ENCODE results near the gene WDR17.

The WDR17 gene

DNA sequence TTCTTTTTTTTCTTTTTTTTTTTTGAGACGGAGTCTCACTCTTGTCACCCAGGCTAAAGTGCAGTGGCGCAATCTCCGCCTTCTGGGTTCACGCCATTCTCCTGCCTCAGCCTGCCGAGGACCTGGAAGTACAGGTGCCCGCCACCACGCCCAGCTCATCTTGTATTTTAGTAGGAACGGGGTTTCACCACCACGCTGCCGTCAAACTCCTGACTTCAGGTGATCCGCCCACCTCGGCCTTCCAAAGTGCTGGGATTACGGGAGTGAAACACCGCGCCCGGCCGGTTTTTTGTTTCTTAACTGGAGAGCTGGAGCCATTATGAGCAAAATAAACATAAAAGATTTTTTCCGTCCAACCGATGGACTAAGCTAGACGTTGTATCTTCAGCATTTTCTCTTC, 1.9 kb upstream of the WDR17 start:
- no peak for TF ChIP-seq CTCF (IDR thresholded peaks at IDR 0.05; ENCODE audit: low read depth, low read length)
- TF ChIP-seq MYC (IDR thresholded peaks at IDR 0.05; ENCODE audit: low read depth, low read length) = no peak

GRCh38 chr4:176064539-176064938, 1.1 kb upstream of the WDR17 start:
- H3K4me3 ChIP-seq (ENCODE audit: low read depth, low read length) = no peak overlapping the region
- TF ChIP-seq CTCF (IDR thresholded peaks at IDR 0.05; ENCODE audit: low read depth, low read length) = no peak
- no peak for TF ChIP-seq MYC (IDR thresholded peaks at IDR 0.05; ENCODE audit: low read depth, low read length)
- TF ChIP-seq POLR2A (IDR thresholded peaks at IDR 0.05; ENCODE audit: extremely low read depth, insufficient read length) = no peak
- no peak for DNase-seq (ENCODE audit: low read depth)

More for the DNA sequence above, 1.9 kb upstream of the WDR17 start:
- no peak for DNase-seq (ENCODE audit: low read depth)
- no peak overlapping the region for H3K4me3 ChIP-seq (ENCODE audit: low read depth, low read length)

GRCh38 chr4:176066757-176067156, 1.1 kb downstream of the WDR17 start:
- DNase-seq (ENCODE audit: low read depth) = no peak
- TF ChIP-seq MYC (IDR thresholded peaks at IDR 0.05; ENCODE audit: low read depth, low read length) (no peak), CTCF (IDR thresholded peaks at IDR 0.05; ENCODE audit: low read depth, low read length) (no peak), POLR2A (IDR thresholded peaks at IDR 0.05; ENCODE audit: extremely low read depth, insufficient read length) (no peak)
- TF ChIP-seq, protein P1, sequence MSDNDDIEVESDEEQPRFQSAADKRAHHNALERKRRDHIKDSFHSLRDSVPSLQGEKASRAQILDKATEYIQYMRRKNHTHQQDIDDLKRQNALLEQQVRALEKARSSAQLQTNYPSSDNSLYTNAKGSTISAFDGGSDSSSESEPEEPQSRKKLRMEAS (IDR thresholded peaks at IDR 0.05; ENCODE audit: low read depth, low read length) = no peak
- no peak overlapping the region for H3K4me3 ChIP-seq (ENCODE audit: low read depth, low read length)

- TF ChIP-seq POLR2A (IDR thresholded peaks at IDR 0.05; ENCODE audit: extremely low read depth, insufficient read length) (no peak), CTCF (IDR thresholded peaks at IDR 0.05; ENCODE audit: low read depth, low read length) (no peak), MYC (IDR thresholded peaks at IDR 0.05; ENCODE audit: low read depth, low read length) (no peak)
- TF ChIP-seq, protein P1 (IDR thresholded peaks at IDR 0.05; ENCODE audit: low read depth, low read length) = no peak
- H3K4me3 ChIP-seq (ENCODE audit: low read depth, low read length) = no peak overlapping the region
- no peak for DNase-seq (ENCODE audit: low read depth)
Measured at GRCh38 chr4:176077561-176077960, 11.9 kb downstream of the WDR17 start.

- no peak overlapping the region for H3K4me3 ChIP-seq (ENCODE audit: low read depth, low read length)
- no peak for DNase-seq (ENCODE audit: low read depth)
- TF ChIP-seq, protein P1 (IDR thresholded peaks at IDR 0.05; ENCODE audit: low read depth, low read length) = no peak
- TF ChIP-seq MYC (IDR thresholded peaks at IDR 0.05; ENCODE audit: low read depth, low read length) = no peak
- no peak for TF ChIP-seq CTCF (IDR thresholded peaks at IDR 0.05; ENCODE audit: low read depth, low read length)
- no peak for TF ChIP-seq POLR2A (IDR thresholded peaks at IDR 0.05; ENCODE audit: extremely low read depth, insufficient read length)
Measured at GRCh38 chr4:176084769-176085168, 19.1 kb downstream of the WDR17 start.

GRCh38 chr4:176090115-176090514, 24.5 kb downstream of the WDR17 start:
- DNase-seq (ENCODE audit: low read depth) = peak; percentile 28
- TF ChIP-seq CTCF (IDR thresholded peaks at IDR 0.05; ENCODE audit: low read depth, low read length) = no peak
- TF ChIP-seq MYC (IDR thresholded peaks at IDR 0.05; ENCODE audit: low read depth, low read length) = no peak
- TF ChIP-seq, protein P1 (IDR thresholded peaks at IDR 0.05; ENCODE audit: low read depth, low read length) = no peak
- no peak for TF ChIP-seq POLR2A (IDR thresholded peaks at IDR 0.05; ENCODE audit: extremely low read depth, insufficient read length)
- no peak overlapping the region for H3K4me3 ChIP-seq (ENCODE audit: low read depth, low read length)
